SU-DHL-6 (cell line): Measurements from ENCODE around the gene FIGN.

Source experiments
- H2AFZ ChIP-seq: fragments of 200-600 bp; sonication (generic); 2 replicates; pipeline ENCODE4 v1.6.1; 2014; ENCODE audit warnings: low read depth, mild to moderate bottlenecking, moderate library complexity, mixed read lengths, antibody characterized with exemption, low read length; ENCODE audit not compliant: severe bottlenecking
- H3F3A ChIP-seq: fragments of 200-600 bp; shearing (Covaris generic); 2 replicates; pipeline ENCODE4 v1.6.0; 2016; ENCODE audit warnings: antibody characterized with exemption, mild to moderate bottlenecking; ENCODE audit not compliant: insufficient read depth
- H3K27ac ChIP-seq: fragments of 200-600 bp; sonication (generic); 2 replicates; pipeline ENCODE4 v1.5.1; 2016; ENCODE audit warnings: low read depth, mild to moderate bottlenecking, low read length, moderate library complexity, mixed read lengths
- H3K27me3 ChIP-seq: fragments of 200-600 bp; sonication (generic), shearing (Covaris generic); 2 replicates; pipeline ENCODE4 v1.6.0; 2014; ENCODE audit warnings: mild to moderate bottlenecking, low read length
- H3K36me3 ChIP-seq: fragments of 200-600 bp; sonication (generic); 2 replicates; pipeline ENCODE4 v1.6.1; 2014; ENCODE audit warnings: mild to moderate bottlenecking, low read length, mixed read lengths
- H3K4me2 ChIP-seq: fragments of 300-600, 200-600 bp; shearing (Covaris generic), sonication (generic); 2 replicates; pipeline ENCODE4 v1.6.0; 2014; ENCODE audit warnings: low read length, low read depth, mild to moderate bottlenecking; ENCODE audit not compliant: poor library complexity, severe bottlenecking
- H3K4me3 ChIP-seq: fragments of 200-600 bp; sonication (generic); 2 replicates; pipeline ENCODE4 v1.5.1; 2014; ENCODE audit warnings: antibody characterized with exemption, low read length, mild to moderate bottlenecking, mixed read lengths; ENCODE audit not compliant: insufficient read depth, poor library complexity, severe bottlenecking
- H3K79me2 ChIP-seq: fragments of 200-600 bp; sonication (generic); 2 replicates; pipeline ENCODE4 v1.6.1; 2014; ENCODE audit warnings: mild to moderate bottlenecking, low read length, moderate library complexity; ENCODE audit not compliant: insufficient read depth
- H3K9ac ChIP-seq: fragments of 200-600 bp; sonication (generic); 2 replicates; pipeline ENCODE4 v1.7.0; 2014; ENCODE audit warnings: mild to moderate bottlenecking, low read length
- H3K9me2 ChIP-seq: fragments of 200-600 bp; sonication (generic); replicated peaks from 2 replicates; pipeline ENCODE4 v1.6.1; 2014; ENCODE audit warnings: low read length; ENCODE audit not compliant: insufficient read depth
- H3K9me3 ChIP-seq: fragments of 200-600 bp; sonication (generic); 2 replicates; pipeline ENCODE4 v1.6.1; 2014; ENCODE audit warnings: low read length, mixed read lengths; ENCODE audit not compliant: insufficient read depth
- H4K20me1 ChIP-seq: fragments of 200-600 bp; sonication (generic); 2 replicates; pipeline ENCODE4 v1.6.1; 2014; ENCODE audit warnings: low read depth, mild to moderate bottlenecking, antibody characterized with exemption, low read length, moderate library complexity, mixed read lengths
- CTCF ChIP-seq: fragments of 200-600 bp; sonication (generic); IDR thresholded peaks from one replicate; pipeline ENCODE4 v1.5.1; 2017; ENCODE audit warnings: antibody characterized with exemption, mild to moderate bottlenecking, low read length, moderate library complexity; ENCODE audit not compliant: insufficient read depth, poor library complexity, severe bottlenecking
- EZH2phosphoT487 ChIP-seq: fragments of 200-600 bp; sonication (generic), shearing (Covaris generic); conservative IDR thresholded peaks from 2 replicates; pipeline ENCODE4 v1.6.1; 2018; ENCODE audit warnings: mild to moderate bottlenecking, antibody characterized with exemption, low read length, moderate library complexity, mixed read lengths

FIGN gene

GRCh38 chr2:163625632-163626031 lies 110.2 kb downstream of the FIGN start:
- TF ChIP-seq EZH2phosphoT487 (no peak), CTCF (no peak)
- Histone ChIP-seq H3K79me2 (no peaks in the 10 kb centered on the region), H3K9me2 (no peaks in the 10 kb centered on the region), H3K27me3 (no peaks in the 10 kb centered on the region), H2AFZ (no peak overlapping the region), H3K4me3 (no peak overlapping the region), H3K27ac (no peak overlapping the region), H4K20me1 (no peaks in the 10 kb centered on the region), H3K4me2 (no peak overlapping the region), H3K9ac (no peak overlapping the region), H3K36me3 (no peaks in the 10 kb centered on the region), H3K9me3 (no peaks in the 10 kb centered on the region), H3F3A (no peaks in the 10 kb centered on the region)

- no peak overlapping the region for H3K4me2 ChIP-seq
- H3K36me3 ChIP-seq, result no peaks in the 10 kb centered on the region
- no peaks in the 10 kb centered on the region for H3K9me3 ChIP-seq
- H3F3A ChIP-seq, result no peaks in the 10 kb centered on the region
- H3K9me2 ChIP-seq, result no peaks in the 10 kb centered on the region
- no peaks in the 10 kb centered on the region for H3K79me2 ChIP-seq
- no peak overlapping the region for H2AFZ ChIP-seq
- H4K20me1 ChIP-seq, result no peaks in the 10 kb centered on the region
- H3K4me3 ChIP-seq, result no peak overlapping the region
- no peak overlapping the region for H3K27ac ChIP-seq
- H3K9ac ChIP-seq, result no peak overlapping the region
- TF ChIP-seq EZH2phosphoT487 (no peak), CTCF (no peak)
- H3K27me3 ChIP-seq, result no peaks in the 10 kb centered on the region
Observed at GRCh38 chr2:163621445-163622004, 114.3 kb downstream of the FIGN start.

GRCh38 chr2:163617517-163617916 lies 118.3 kb downstream of the FIGN start:
- H3K4me2 ChIP-seq, result no peak overlapping the region
- TF ChIP-seq CTCF (no peak), EZH2phosphoT487 (no peak)
- no peak overlapping the region for H3K4me3 ChIP-seq
- no peaks in the 10 kb centered on the region for H3K27me3 ChIP-seq
- no peaks in the 10 kb centered on the region for H3K9me2 ChIP-seq
- no peak overlapping the region for H3K27ac ChIP-seq
- H3K79me2 ChIP-seq, result no peaks in the 10 kb centered on the region
- H4K20me1 ChIP-seq, result no peaks in the 10 kb centered on the region
- no peaks in the 10 kb centered on the region for H3K36me3 ChIP-seq
- H2AFZ ChIP-seq, result no peak overlapping the region
- H3K9ac ChIP-seq, result no peak overlapping the region
- H3K9me3 ChIP-seq, result no peaks in the 10 kb centered on the region
- H3F3A ChIP-seq, result no peaks in the 10 kb centered on the region
